ENCODE data around the gene PROSER3. TPM values are rescaled to one million over a fixed set of nuclear protein-coding genes. Genes with fewer than 3 reads are reported as not detected.
A peak's percentile ranks its signal among the peaks of the same experiment; 100 is the strongest.

Gene PROSER3
- total RNA-seq, result 4.0 and 14.8 TPM in 2 replicates

DNA sequence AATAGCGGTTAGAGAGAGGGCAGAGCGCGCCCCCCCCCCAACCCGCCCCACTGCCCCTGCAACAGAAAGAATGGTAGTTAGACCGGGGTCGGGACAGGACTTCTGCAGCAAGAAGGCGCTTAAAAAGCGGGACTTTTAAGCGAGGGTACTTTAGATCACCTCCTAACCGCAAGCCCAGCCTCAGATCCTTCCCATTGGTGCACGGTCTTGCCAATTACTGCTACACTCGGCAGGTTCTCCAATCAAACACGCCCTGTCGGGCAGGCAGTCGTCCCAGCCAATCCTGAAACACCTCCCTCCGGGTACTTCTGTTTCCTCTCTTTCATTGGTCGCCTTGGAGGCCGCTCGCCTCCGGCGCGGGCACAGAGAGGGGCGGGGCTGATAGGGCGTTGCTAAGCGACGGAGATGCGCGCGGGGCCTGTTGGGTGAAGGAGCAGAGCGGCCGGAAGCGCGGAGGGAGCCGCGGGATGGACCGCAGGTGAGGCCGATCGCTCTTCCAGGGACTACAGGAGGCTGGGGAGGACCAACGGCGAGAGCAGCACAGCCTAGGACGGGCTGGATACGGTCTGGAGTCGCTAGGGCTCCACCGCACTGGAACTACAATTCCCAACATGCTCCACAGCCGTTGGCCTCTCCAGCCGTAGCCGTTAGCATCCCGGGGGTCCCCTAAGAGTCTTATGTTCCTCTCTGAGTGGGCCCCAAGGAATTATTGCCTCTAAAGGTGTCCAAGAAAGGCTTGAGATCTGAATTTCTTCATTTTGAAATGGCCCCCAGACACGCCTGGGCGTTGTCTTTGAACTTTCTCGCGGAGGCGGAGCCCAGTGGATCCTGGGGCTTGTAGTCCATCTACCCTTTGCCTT lies at the start of gene PROSER3:
Gene PROSER3, plus strand, starts transcription at position 428 of the 860 bp plus-strand sequence. Its CDS starts 40 bp downstream, at position 468.
- peak; percentile 97 for DNase-seq (ENCODE audit: extremely low read depth, low read depth, low spot score)

DNA sequence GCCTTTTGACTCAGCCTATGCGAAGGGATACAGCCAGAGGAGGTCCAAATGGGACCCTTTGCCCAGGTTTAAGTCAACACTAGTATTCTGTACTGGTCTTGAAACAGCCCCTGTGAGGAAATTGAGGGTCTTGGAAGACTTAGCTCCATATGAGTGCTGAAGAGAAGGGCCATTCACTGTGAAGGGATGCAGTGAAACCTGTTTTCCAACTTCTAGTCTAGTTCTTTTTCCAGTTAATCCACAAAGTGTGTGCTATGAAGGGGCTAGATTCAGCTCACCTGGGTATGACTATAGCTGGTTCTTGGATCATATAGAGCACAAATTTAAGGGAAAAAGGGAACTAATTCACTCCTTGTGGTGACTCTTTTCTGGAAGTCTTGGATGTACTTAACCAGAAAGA lies 49.6 kb upstream of the PROSER3 start:
- no peak for DNase-seq (ENCODE audit: extremely low read depth, low read depth, low spot score)

DNA sequence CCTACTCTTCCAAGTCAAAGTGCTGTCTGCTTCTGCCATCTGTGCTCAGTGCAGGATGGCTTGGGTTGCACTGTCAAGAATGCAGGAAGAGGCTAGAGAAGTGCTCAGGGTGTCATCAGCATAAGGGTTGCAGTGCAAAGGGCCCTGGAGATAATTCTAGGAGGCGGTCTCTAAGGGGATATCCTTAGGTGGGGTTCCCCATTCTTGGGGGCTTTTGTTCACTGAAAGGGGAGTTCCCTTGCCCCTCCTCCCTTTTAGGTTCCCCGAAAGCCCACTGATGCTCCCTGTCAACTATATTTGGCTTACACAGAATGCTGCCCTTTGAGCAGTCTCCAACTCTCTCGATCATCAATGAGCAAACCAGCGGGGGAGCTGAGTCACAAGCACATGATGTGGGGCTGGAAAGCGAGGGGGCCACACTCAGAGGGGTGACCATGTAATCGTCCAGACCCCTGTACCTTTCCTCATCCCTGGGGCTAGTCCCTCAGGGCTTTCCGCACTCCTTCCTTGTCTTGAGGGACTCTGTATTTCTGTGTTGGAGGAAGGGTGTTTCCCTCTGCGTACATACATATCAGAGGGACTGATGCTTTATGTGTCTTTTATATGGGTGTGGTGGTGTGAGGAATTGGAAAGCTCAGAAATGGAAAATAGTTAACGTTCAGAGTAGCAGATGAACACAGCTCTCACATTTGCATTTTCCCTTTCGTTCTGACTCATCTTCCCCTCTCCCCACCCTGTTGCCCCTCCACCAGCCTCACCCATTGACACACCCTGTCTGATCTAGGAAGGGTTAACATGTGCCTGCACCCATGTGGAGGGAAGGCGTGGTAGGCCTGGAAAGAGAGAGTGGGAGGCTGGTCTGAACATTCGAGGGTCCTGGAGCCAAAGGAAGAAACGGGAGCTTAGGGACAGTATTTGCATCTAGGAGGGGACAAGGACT lies 46.9 kb upstream of the PROSER3 start:
- DNase-seq (ENCODE audit: extremely low read depth, low read depth, low spot score), result no peak

DNA sequence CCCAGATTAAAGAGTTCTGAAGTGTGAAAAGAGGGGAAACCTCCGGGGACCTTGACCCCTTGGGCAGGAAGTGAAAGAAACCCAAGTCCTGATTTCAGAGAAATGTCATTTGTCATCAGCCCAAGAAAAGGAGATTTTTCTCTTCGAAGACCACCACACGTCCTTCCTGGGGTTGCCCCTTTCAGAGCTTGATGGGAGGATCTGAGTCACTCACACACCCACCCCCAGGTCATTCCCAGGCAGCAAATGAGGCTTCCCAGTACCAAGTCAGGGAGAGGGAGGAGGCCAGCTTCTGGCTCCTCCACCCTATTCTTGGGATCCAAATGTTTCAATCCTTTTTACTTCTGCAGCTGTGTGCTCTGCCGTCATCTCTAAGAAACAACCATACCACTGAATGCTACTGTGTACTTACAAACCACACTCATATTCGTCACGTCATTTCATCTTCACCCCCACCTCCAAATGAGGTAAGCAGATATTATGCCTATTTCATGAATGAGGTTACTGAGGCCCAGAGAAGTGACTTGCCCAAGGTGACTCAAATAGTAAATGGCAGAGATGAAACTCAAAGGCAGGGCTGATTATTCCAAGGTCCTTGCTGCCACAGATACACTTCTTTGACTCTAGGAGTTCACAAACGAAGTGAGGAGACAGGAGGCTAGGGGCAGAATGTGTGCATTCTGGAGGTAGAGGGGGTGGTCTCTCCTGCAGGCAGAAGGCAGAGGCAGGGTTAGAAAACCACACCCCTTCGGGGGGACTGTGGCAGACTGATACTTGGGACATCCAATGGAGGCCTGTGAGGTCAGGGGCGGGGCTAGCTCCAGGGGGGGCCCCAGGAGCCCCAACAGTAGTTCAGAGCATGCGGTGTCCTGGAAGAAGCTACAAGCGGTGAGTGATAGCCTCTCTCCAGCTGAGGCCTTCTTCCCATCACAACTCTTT lies 45.1 kb upstream of the PROSER3 start:
- DNase-seq (ENCODE audit: extremely low read depth, low read depth, low spot score), result no peak

DNA sequence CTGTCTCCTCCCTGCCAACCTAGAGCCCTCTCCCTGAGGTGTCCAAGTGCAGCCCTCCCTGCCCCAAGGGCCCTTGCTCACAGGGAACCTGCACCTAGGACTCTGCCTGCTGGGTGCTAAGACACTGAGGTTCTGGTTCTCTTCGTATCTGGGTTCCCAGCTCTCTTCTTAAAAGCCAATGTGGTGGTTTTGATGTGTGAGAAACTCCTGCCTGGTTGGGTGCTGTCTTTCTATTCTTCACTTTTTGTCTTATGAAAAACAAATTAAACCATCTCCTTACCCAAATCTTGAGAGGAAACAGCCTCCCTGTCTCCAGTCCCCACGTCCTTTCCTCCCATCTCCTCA lies 44.5 kb upstream of the PROSER3 start:
- no peak for DNase-seq (ENCODE audit: extremely low read depth, low read depth, low spot score)

DNA sequence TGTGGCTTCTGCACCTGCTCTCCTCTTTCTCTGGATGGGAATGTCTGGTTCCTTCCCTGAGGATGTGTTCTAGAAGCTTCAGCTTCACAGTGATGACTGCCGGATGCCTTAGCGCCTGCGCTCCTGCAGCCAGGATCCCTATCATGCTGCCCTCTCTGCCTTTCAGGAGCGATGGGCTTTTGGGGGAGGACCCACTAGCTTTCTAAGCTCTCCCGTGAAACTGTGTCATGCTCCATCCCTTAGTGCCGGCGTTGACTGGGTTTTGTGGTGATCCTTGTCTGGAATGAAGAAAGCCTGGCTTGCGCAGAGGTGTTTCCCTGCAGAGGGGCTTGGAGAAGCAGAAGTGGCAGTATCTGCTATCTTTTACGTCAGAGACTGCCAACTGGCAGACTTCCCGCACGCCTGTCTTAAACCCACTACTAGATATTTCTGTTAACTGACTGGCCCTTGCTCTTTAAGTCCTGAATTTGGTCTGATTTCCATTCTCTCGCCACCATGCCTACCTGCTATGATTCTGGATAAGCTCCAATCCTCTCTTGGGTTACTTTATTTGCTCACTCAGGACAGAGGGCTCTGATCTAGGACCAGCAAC lies 44.0 kb upstream of the PROSER3 start:
- no peak for DNase-seq (ENCODE audit: extremely low read depth, low read depth, low spot score)

DNA sequence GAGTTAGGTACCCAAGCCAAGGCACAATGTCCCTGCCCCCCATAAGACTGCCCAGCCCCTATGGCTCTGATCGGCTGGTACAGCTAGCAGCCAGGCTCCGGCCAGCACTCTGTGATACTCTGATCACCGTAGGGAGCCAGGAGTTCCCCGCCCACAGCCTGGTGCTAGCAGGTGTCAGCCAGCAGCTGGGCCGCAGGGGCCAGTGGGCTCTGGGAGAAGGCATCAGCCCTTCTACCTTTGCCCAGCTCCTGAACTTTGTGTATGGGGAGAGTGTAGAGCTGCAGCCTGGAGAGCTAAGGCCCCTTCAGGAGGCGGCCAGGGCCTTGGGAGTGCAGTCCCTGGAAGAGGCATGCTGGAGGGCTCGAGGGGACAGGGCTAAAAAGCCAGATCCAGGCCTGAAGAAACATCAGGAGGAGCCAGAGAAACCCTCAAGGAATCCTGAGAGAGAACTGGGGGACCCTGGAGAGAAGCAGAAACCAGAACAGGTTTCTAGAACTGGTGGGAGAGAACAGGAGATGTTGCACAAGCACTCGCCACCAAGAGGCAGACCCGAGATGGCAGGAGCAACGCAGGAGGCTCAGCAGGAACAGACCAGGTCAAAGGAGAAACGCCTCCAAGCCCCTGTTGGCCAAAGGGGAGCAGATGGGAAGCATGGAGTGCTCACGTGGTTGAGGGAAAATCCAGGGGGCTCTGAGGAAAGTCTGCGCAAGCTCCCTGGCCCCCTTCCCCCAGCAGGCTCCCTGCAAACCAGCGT lies 43.2 kb upstream of the PROSER3 start:
- DNase-seq (ENCODE audit: extremely low read depth, low read depth, low spot score), result no peak

DNA sequence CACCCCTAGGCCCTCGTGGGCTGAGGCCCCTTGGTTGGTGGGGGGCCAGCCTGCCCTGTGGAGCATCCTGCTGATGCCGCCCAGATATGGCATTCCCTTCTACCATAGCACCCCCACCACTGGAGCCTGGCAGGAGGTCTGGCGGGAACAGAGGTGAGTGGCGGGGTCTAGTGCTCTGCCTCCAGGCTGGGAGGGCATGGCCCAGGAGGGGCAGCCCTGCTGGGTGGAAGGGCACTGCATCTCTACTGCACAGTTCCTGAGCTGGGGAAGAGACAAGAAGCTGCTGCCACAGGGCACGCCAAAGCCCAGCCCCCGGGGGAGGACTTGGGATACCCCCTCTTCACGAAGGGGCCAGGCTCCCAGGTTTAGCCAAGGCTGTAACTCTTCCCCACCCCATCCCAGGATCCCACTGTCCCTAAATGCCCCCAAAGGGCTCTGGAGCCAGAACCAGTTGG lies 42.6 kb upstream of the PROSER3 start:
- DNase-seq (ENCODE audit: extremely low read depth, low read depth, low spot score), result no peak

DNA sequence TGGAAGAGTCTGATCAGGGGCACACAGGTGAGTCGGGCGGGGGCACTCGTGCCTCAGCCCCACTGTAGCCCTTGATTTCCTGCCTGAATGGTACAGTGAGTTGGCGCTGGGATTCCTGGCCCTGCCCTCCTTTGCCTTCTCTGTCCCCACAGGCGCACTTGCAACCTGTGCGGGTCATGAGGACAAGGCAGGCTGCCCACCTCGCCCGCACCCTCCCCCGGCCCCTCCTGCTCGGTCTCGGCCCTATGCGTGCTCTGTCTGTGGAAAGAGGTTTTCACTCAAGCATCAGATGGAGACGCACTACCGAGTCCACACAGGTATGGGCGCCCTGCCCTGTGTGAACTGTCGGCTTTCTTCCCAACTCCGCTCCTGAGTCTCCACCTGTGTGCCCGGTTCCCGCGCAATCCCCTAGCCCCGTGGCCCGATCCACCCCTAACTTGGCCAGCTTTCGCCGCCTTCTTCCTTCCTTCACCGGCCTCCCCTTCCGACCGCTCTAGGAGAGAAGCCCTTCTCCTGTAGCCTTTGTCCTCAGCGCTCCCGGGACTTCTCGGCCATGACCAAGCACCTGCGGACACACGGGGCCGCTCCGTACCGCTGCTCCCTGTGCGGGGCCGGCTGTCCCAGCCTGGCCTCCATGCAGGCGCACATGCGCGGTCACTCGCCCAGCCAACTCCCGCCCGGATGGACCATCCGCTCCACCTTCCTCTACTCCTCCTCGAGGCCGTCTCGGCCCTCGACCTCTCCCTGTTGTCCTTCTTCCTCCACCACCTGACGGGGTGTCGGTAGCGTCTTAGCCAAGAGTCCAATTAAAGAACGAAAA lies 41.8 kb upstream of the PROSER3 start:
- no peak for DNase-seq (ENCODE audit: extremely low read depth, low read depth, low spot score)

DNA sequence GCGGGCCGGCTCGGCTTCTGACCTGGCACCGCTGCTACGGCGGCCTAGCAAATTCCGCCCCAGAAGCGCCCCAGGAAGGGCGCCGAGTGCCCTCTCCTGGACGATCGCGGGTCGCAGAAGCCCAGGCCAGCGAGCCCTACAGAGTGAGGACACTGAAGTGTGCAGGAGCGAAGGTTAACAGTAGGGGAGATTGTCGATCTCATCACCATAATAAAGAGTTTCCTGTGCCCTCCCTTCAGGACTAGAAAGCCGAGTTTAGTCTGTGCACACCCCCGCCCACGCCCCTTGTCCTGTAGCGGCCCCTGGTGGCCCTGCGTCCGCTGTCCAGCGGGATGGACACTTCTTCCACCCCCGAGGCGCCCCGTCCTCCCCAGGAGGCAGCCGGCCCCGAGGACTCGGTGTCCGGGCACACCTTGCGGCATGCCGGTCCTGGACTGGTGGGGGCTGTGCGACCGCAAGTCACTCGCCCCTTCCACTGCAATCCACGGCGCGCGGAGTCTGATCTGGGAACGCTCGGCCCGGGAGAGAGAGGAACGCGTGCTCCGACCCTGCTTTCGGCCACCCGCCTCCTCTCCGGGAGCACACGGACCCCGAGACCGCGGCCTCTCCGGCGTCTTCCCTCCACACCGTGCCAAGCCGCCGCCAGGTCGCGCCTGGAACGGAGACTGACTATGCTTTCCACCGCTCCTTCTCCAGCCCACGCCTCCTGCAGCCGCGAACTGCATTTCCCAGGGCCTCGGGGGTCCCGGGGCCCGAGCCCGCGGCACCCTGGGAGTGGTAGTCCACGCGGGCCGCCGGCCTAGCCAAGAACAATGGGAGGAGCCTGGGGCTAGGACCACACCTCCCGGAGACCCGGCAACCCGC lies 40.9 kb upstream of the PROSER3 start:
- peak; percentile 55 for DNase-seq (ENCODE audit: extremely low read depth, low read depth, low spot score)

DNA sequence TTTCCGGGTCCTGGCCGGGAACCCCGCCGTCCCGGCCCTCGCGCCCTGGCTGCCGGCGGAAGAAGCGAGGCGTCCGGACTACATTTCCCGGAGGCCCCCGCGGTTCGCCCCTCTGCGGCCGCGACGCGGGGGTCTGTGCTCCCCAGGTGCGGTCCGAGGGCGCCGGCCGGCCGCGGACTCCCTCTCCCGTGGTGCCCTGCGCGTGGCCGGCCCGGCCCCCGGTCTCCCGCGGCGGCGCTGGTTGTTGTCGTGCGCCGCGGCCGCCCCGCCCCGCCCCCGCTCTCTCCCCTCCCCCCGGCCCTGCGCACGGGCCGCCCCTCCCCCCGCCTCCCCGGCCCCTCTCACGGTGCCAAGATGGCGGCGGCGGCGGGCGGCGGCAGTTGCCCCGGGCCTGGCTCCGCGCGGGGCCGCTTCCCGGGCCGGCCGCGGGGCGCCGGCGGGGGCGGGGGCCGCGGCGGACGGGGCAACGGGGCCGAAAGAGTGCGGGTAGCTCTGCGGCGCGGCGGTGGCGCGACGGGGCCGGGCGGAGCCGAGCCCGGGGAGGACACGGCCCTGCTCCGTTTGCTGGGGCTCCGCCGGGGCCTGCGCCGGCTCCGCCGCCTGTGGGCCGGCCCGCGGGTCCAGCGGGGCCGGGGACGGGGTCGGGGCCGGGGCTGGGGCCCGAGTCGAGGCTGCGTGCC lies 40.2 kb upstream of the PROSER3 start, which contains the start of gene KMT2B:
Gene KMT2B, plus strand, starts transcription at position 339 of the 680 bp plus-strand sequence. Its CDS starts 16 bp downstream, at position 355.
- no peak for DNase-seq (ENCODE audit: extremely low read depth, low read depth, low spot score)

DNA sequence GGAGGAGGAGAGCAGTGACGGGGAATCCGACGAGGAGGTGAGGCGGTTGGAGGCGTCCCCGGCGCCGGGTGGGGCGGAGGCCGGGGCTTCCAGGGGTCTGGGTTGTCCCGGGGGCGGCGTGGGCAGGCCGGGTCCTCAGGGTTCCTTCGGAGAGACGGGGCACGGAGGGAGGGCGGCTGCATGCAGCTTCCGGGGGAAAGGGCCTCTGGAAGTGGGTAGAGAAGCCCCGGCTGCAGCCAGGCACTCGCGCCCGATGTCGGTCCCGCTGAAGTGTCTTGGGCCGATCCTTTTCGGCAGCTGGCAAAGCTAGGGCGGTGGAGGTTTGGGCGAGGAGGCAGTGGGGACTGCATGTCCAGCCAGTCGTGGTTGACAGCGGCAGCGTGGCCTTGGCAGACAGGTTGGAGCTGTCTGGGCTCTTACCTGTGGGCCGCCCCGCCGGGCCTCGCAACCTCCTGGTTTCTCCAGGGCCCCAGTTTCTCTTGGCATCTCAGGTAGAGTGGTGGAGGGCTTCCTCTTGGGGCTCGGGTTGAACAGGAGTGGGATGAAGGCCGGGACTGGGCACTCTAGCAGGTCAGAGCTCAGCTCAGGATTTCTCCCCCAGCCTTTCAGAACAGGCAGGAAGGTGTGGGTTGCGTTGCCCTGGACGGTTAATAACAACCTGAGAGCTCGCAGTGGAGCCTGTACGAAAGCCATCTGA lies 39.5 kb upstream of the PROSER3 start:
- no peak for DNase-seq (ENCODE audit: extremely low read depth, low read depth, low spot score)

DNA sequence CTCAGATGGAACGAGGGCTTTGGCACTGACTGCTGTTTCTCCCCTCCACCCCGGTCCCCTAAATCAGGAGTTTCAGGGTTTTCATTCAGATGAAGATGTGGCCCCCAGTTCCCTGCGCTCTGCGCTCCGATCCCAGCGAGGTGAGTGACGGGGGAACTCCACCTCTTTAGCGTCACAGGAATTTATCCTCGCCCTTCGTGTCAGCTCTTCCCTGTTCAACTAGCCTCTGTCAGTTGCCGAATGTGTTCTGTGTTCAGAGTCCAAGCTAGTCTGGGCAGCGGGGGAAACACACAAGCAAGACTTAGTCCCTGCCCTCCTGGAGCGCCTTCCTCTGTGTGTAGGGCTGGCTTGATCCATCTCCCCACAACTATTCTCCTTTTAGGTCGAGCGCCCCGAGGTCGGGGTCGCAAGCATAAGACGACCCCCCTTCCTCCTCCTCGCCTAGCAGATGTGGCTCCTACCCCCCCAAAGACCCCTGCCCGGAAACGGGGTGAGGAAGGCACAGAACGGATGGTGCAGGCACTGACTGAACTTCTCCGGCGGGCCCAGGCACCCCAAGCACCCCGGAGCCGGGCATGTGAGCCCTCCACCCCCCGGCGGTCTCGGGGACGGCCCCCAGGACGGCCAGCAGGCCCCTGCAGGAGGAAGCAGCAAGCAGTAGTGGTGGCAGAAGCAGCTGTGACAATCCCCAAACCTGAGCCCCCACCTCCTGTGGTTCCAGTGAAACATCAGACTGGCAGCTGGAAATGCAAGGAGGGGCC lies 38.4 kb upstream of the PROSER3 start:
- no peak for DNase-seq (ENCODE audit: extremely low read depth, low read depth, low spot score)

DNA sequence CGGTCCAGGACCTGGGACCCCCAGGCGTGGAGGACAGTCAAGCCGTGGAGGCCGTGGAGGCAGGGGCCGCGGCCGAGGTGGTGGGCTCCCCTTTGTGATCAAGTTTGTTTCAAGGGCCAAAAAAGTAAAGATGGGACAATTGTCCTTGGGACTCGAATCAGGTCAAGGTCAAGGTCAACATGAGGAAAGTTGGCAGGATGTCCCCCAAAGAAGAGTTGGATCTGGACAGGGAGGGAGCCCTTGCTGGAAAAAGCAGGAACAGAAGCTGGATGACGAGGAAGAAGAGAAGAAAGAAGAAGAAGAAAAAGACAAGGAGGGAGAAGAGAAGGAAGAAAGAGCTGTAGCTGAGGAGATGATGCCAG lies 37.8 kb upstream of the PROSER3 start:
- DNase-seq (ENCODE audit: extremely low read depth, low read depth, low spot score), result no peak

DNA sequence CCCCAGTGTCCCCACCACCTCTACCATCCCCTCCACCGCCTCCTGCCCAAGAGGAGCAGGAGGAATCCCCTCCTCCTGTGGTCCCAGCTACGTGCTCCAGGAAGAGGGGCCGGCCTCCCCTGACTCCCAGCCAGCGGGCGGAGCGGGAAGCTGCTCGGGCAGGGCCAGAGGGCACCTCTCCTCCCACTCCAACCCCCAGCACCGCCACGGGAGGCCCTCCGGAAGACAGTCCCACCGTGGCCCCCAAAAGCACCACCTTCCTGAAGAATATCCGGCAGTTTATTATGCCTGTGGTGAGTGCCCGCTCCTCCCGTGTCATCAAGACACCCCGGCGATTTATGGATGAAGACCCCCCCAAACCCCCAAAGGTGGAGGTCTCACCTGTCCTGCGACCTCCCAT lies 37.3 kb upstream of the PROSER3 start:
- DNase-seq (ENCODE audit: extremely low read depth, low read depth, low spot score), result no peak

DNA sequence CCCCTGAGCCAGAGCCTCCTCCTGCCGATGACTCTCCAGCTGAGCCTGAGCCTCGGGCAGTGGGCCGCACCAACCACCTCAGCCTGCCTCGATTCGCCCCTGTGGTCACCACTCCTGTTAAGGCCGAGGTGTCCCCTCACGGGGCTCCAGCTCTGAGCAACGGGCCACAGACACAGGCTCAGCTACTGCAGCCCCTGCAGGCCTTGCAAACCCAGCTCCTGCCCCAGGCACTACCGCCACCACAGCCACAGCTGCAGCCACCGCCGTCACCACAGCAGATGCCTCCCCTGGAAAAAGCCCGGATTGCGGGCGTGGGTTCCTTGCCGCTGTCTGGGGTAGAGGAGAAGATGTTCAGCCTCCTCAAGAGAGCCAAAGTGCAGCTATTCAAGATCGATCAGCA lies 36.6 kb upstream of the PROSER3 start:
- no peak for DNase-seq (ENCODE audit: extremely low read depth, low read depth, low spot score)

Measured in glomerular endothelial cell (primary cell).